Mesendoderm (in vitro differentiated cells): ENCODE data around the gene SEC61A1.

Source experiments
- DNase-seq: peaks from one replicate; pipeline ENCODE4 v3.0.0; 2013
- H2AK5ac ChIP-seq: 2 replicates; pipeline ENCODE4 v1.6.1; 2013; ENCODE audit warnings: low read length, inconsistent platforms
- H2BK120ac ChIP-seq: 2 replicates; pipeline ENCODE4 v1.6.1; 2013; ENCODE audit warnings: low read depth, mild to moderate bottlenecking, low read length, moderate library complexity, mixed read lengths
- H2BK15ac ChIP-seq: replicated peaks from 2 replicates; pipeline ENCODE4 v1.6.1; 2013; ENCODE audit warnings: low read depth, mild to moderate bottlenecking, moderate library complexity
- H2BK5ac ChIP-seq: 2 replicates; pipeline ENCODE4 v1.6.1; 2013; ENCODE audit warnings: low read length, inconsistent platforms
- H3K18ac ChIP-seq: 2 replicates; pipeline ENCODE4 v1.6.1; 2013; ENCODE audit warnings: mild to moderate bottlenecking, low read length, mixed read lengths
- H3K23ac ChIP-seq: one replicate; pipeline ENCODE4 v1.6.1; 2013; ENCODE audit warnings: low read length
- H3K27ac ChIP-seq: 2 replicates; pipeline ENCODE4 v1.5.1; 2013; ENCODE audit warnings: low read depth, mild to moderate bottlenecking, inconsistent platforms, low read length, moderate library complexity
- H3K27me3 ChIP-seq: 2 replicates; pipeline ENCODE4 v1.6.1; 2013; ENCODE audit warnings: low read length, control low read depth, mild to moderate bottlenecking, inconsistent platforms; ENCODE audit not compliant: insufficient read depth, poor library complexity
- H3K36me3 ChIP-seq: 2 replicates; pipeline ENCODE4 v1.6.1; 2013; ENCODE audit warnings: low read length, inconsistent platforms; ENCODE audit not compliant: control insufficient read depth, insufficient read depth
- H3K4ac ChIP-seq: one replicate; pipeline ENCODE4 v1.6.1; 2013; ENCODE audit warnings: low read depth, mild to moderate bottlenecking, low read length, moderate library complexity
- H3K4me1 ChIP-seq: 2 replicates; pipeline ENCODE4 v1.6.1; 2013; ENCODE audit warnings: low read depth, low read length, inconsistent platforms; ENCODE audit not compliant: control insufficient read depth
- H3K4me2 ChIP-seq: 2 replicates; pipeline ENCODE4 v1.6.1; 2013; ENCODE audit warnings: low read length
- H3K4me3 ChIP-seq: 2 replicates; pipeline ENCODE4 v1.5.1; 2013; ENCODE audit warnings: mild to moderate bottlenecking, low read length
- H3K56ac ChIP-seq: one replicate; pipeline ENCODE4 v1.6.1; 2013; ENCODE audit warnings: low read length
- H3K79me1 ChIP-seq: 2 replicates; pipeline ENCODE4 v1.6.1; 2013; ENCODE audit warnings: low read length, inconsistent platforms
- H3K79me2 ChIP-seq: 2 replicates; pipeline ENCODE4 v1.6.1; 2013; ENCODE audit warnings: mild to moderate bottlenecking, low read length; ENCODE audit not compliant: control insufficient read depth, insufficient read depth
- H3K9ac ChIP-seq: 2 replicates; pipeline ENCODE4 v1.6.1; 2013; ENCODE audit warnings: low read length, inconsistent platforms
- H4K5ac ChIP-seq: one replicate; pipeline ENCODE4 v1.6.1; 2013; ENCODE audit warnings: low read length
- H4K8ac ChIP-seq: one replicate; pipeline ENCODE4 v1.6.1; 2013; ENCODE audit warnings: low read depth, mild to moderate bottlenecking, control low read depth, low read length, moderate library complexity
- WGBS: extraction: QIAGEN DNeasy Blood & Tissue Kit; methylation state at CpG from one replicate; pipeline ENCODE4 v1.1.7; 2013; ENCODE audit warnings: low lambda C conversion rate, missing lambda C conversion rate; ENCODE audit not compliant: insufficient coverage; ENCODE audit errors: extremely low coverage; 5-methylcytosine and 5-hydroxymethylcytosine counted together

SEC61A1 gene

GRCh38 chr3:128036119-128036518 lies 16.1 kb upstream of the SEC61A1 start:
- Histone ChIP-seq H3K18ac (no peak overlapping the region), H3K27me3 (no peaks in the 10 kb centered on the region), H2BK120ac (no peak overlapping the region), H3K9ac (no peak overlapping the region), H3K56ac (no peak overlapping the region), H3K79me1 (no peaks in the 10 kb centered on the region), H3K4me3 (no peak overlapping the region), H2AK5ac (no peak overlapping the region), H2BK5ac (no peak overlapping the region), H3K79me2 (no peaks in the 10 kb centered on the region), H3K36me3 (no peaks in the 10 kb centered on the region), H3K27ac (no peak overlapping the region), H3K23ac (no peak overlapping the region), H3K4me1 (no peaks in the 10 kb centered on the region), H4K8ac (no peak overlapping the region), H2BK15ac (no peak overlapping the region), H4K5ac (no peak overlapping the region), H3K4me2 (no peak overlapping the region), H3K4ac (no peak overlapping the region)
- WGBS: no CpG with 5 or more reads among the region's 1 CpG
- DNase-seq: no peak

- H4K5ac ChIP-seq: no peak overlapping the region
- no peak overlapping the region for H3K9ac ChIP-seq
- no peak overlapping the region for H2BK5ac ChIP-seq
- DNase-seq: no peak
- H3K79me2 ChIP-seq: no peaks in the 10 kb centered on the region
- no peak overlapping the region for H4K8ac ChIP-seq
- no peak overlapping the region for H3K27ac ChIP-seq
- no peak overlapping the region for H3K18ac ChIP-seq
- no peak overlapping the region for H3K56ac ChIP-seq
- no peak overlapping the region for H2BK15ac ChIP-seq
- no peaks in the 10 kb centered on the region for H3K4me1 ChIP-seq
- H3K4me2 ChIP-seq: no peak overlapping the region
- H3K79me1 ChIP-seq: no peaks in the 10 kb centered on the region
- H2BK120ac ChIP-seq: no peak overlapping the region
- no peak overlapping the region for H2AK5ac ChIP-seq
- no peak overlapping the region for H3K23ac ChIP-seq
- H3K4me3 ChIP-seq: no peak overlapping the region
- H3K27me3 ChIP-seq: no peaks in the 10 kb centered on the region
- H3K36me3 ChIP-seq: no peaks in the 10 kb centered on the region
- H3K4ac ChIP-seq: no peak overlapping the region
- no CpG with 5 or more reads among the region's 3 CpGs for WGBS
These were observed 12.2 kb upstream of the SEC61A1 start for GRCh38 chr3:128040041-128040440.

GRCh38 chr3:128040660-128041059 lies 11.6 kb upstream of the SEC61A1 start:
- no peaks in the 10 kb centered on the region for H3K27me3 ChIP-seq
- no peak overlapping the region for H2AK5ac ChIP-seq
- H4K5ac ChIP-seq: no peak overlapping the region
- H3K18ac ChIP-seq: no peak overlapping the region
- no peak overlapping the region for H3K9ac ChIP-seq
- H3K56ac ChIP-seq: no peak overlapping the region
- H3K27ac ChIP-seq: no peak overlapping the region
- H3K4me1 ChIP-seq: no peaks in the 10 kb centered on the region
- H2BK120ac ChIP-seq: no peak overlapping the region
- H3K36me3 ChIP-seq: no peaks in the 10 kb centered on the region
- no peak overlapping the region for H2BK5ac ChIP-seq
- no peak overlapping the region for H2BK15ac ChIP-seq
- no peak overlapping the region for H3K4ac ChIP-seq
- no peak overlapping the region for H3K4me2 ChIP-seq
- no CpG with 5 or more reads among the region's 1 CpG for WGBS
- H3K79me2 ChIP-seq: no peaks in the 10 kb centered on the region
- no peaks in the 10 kb centered on the region for H3K79me1 ChIP-seq
- H3K4me3 ChIP-seq: no peak overlapping the region
- DNase-seq: no peak
- no peak overlapping the region for H3K23ac ChIP-seq
- no peak overlapping the region for H4K8ac ChIP-seq

GRCh38 chr3:128041344-128041743 lies 10.9 kb upstream of the SEC61A1 start:
- WGBS: no CpG with 5 or more reads among the region's 1 CpG
- no peak overlapping the region for H3K9ac ChIP-seq
- H2BK120ac ChIP-seq: no peak overlapping the region
- H2BK5ac ChIP-seq: no peak overlapping the region
- H3K18ac ChIP-seq: no peak overlapping the region
- no peak overlapping the region for H4K8ac ChIP-seq
- H2AK5ac ChIP-seq: no peak overlapping the region
- no peak overlapping the region for H3K27ac ChIP-seq
- no peak overlapping the region for H3K4me3 ChIP-seq
- DNase-seq: no peak
- H2BK15ac ChIP-seq: no peak overlapping the region
- no peak overlapping the region for H3K23ac ChIP-seq
- no peak overlapping the region for H3K4me2 ChIP-seq
- H3K4ac ChIP-seq: no peak overlapping the region
- H3K79me1 ChIP-seq: no peaks in the 10 kb centered on the region
- no peaks in the 10 kb centered on the region for H3K27me3 ChIP-seq
- no peaks in the 10 kb centered on the region for H3K4me1 ChIP-seq
- H3K56ac ChIP-seq: no peak overlapping the region
- H3K36me3 ChIP-seq: no peaks in the 10 kb centered on the region
- H4K5ac ChIP-seq: no peak overlapping the region
- H3K79me2 ChIP-seq: no peaks in the 10 kb centered on the region

GRCh38 chr3:128050597-128050996 lies 1.6 kb upstream of the SEC61A1 start:
- Histone ChIP-seq H2BK5ac (no peak overlapping the region), H3K23ac (no peak overlapping the region), H3K4me2 (no peak overlapping the region), H3K27ac (no peak overlapping the region), H3K36me3 (no peaks in the 10 kb centered on the region), H4K8ac (no peak overlapping the region), H3K4me1 (peaks cover 10% of the 10 kb centered on the region), H3K18ac (no peak overlapping the region), H2AK5ac (no peak overlapping the region), H3K56ac (no peak overlapping the region), H3K4ac (no peak overlapping the region), H3K79me2 (peaks cover 32% of the 10 kb centered on the region), H3K4me3 (no peak overlapping the region), H3K9ac (no peak overlapping the region), H2BK15ac (no peak overlapping the region), H3K27me3 (no peaks in the 10 kb centered on the region), H3K79me1 (peaks cover 10% of the 10 kb centered on the region), H2BK120ac (no peak overlapping the region), H4K5ac (no peak overlapping the region)
- DNase-seq: no peak
- no CpG with 5 or more reads among the region's 3 CpGs for WGBS

GRCh38 chr3:128051459-128051836 lies 789 bp upstream of the SEC61A1 start:
- no peak overlapping the region for H3K27ac ChIP-seq
- no peaks in the 10 kb centered on the region for H3K27me3 ChIP-seq
- H3K4me2 ChIP-seq: peak overlapping the region; percentile 90
- H3K36me3 ChIP-seq: peaks cover under 1% of the 10 kb centered on the region
- H2AK5ac ChIP-seq: no peak overlapping the region
- H2BK5ac ChIP-seq: no peak overlapping the region
- H3K9ac ChIP-seq: peak overlapping the region; percentile 97
- H2BK15ac ChIP-seq: no peak overlapping the region
- peaks cover 10% of the 10 kb centered on the region for H3K4me1 ChIP-seq
- H3K4ac ChIP-seq: no peak overlapping the region
- H2BK120ac ChIP-seq: no peak overlapping the region
- H3K18ac ChIP-seq: no peak overlapping the region
- H3K79me1 ChIP-seq: peaks cover 10% of the 10 kb centered on the region
- peak overlapping the region; percentile 59 for H3K4me3 ChIP-seq
- peak overlapping the region; percentile 56 for H3K23ac ChIP-seq
- no CpG with 5 or more reads among the region's 10 CpGs for WGBS
- peak overlapping the region; percentile 90 for H3K56ac ChIP-seq
- H4K5ac ChIP-seq: no peak overlapping the region
- peaks cover 32% of the 10 kb centered on the region for H3K79me2 ChIP-seq
- H4K8ac ChIP-seq: no peak overlapping the region
- DNase-seq: peak; percentile 71
